Non-pigmented ciliary epithelial cell (primary cell): ENCODE results near the gene CASD1.

Source experiments
- DNase-seq: peaks from one replicate; pipeline ENCODE4 v3.0.0-alpha.2; 2010; ENCODE audit warnings: low read depth

The CASD1 gene

DNA sequence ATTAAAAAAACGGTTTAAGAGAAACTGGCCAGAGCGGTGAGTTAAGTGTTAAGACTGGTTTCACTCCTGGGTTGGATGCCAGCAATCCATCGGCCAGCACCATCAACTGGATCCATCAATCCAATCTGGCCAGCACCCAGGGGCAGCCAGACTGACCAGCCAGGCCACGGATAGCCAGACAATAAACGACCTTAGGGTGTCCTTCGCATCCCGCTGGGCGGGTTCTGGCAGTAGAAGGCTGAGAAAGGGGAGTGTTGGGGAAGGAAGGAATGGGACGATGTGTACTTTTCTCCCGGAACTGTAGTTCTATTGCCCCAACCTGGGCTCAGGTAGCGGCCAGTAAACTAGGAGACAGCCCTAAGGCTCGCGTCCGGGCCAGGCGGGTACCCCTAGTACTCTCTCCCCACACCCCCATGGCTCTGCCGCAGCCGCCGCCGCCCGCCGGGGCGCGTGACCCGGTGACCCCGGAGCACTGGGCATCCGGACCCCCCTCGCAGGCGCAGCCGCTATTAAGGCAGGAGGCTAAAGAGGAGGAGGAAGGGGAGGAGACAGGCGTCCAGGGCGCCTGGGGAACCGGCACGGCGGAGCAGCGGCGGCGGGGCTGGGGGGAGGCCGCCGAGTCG is at the start of gene CASD1:
CASD1 (plus strand) TSS at position 546 of the 623 bp plus-strand sequence. CDS start 276 bp downstream, outside the sequence.
- no peak for DNase-seq

DNA sequence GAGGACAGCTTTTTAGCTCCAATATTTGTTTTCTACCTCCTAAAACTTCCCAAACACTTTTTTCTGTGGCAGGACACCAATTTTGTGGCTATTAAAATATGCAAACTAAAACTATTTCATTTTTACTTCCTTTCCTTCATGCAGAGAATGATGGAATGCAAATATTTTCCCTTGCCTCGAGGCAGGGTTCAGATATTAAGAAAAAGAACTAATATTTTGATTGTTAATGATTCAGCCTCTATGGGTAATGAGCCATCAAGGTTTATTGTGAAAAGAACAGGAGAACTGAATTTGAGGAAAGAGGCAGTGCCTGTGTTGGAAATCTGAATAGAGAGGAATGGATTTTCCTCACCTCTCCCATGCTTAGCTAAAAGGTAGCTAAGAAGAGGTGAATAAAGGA is 43.1 kb upstream of the CASD1 start:
- no peak for DNase-seq

DNA sequence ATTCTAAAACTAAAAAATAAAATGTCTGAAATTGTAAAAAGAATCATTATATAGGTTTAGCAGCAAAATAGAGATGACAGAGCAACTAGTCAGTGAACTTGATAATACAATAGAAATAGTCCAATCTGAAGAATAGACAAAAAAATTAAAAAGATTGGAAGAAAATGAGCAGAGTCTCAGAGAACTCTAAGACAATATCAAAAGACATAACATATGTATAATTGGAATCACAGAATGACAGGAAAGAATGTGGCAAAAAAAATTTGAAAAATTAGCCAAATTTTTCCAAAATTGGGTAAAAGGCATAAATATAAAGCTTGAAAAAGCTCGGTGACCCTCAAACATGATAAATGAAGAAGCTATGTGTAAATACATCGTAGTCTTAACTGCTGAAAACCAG is 38.0 kb upstream of the CASD1 start:
- no peak for DNase-seq

DNA sequence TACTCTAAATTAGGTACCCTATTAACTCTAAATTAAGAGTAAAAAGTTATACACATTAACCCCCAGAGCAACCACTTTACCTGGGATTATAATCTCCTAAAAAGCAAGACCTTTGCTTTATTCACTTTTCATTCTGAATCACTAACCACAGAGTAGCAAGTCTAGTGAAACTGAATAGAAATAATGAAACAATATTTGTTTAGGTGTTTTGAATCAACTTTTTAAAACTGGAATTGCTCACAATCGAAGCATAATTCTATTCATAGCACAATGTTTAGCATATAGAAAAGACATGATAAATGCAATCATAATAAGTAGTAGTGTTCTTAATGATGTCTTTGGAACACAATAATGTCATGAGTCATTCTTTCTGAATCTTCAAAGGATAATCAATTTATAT is 37.0 kb upstream of the CASD1 start:
- DNase-seq = no peak

DNA sequence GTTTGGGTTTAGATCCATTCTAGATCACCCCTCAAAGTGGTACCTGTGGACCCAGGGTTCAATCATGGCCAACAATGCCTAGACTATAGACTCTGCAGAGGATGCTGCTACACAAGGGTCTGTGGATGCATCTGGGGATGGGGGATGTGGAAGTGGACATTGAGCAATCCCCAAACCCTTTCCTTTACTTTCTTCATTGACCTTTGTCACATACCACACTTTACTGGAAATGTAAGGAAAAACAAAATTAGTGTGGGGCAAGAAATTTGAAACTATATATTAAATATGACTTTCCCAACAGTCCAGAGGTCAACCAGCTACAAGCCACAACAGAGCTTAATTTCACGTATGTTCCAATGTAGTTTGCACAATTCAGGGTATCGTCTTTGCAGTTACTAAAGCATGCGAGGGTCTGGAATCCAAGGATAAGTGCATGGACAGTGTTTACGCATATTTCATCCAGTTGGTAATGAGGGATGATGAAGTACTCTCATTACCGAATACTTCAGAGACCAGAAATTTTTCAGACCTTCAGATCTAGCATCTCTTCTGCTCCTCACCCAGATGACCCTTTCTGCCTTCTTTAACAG is 33.3 kb upstream of the CASD1 start:
- DNase-seq = no peak

DNA sequence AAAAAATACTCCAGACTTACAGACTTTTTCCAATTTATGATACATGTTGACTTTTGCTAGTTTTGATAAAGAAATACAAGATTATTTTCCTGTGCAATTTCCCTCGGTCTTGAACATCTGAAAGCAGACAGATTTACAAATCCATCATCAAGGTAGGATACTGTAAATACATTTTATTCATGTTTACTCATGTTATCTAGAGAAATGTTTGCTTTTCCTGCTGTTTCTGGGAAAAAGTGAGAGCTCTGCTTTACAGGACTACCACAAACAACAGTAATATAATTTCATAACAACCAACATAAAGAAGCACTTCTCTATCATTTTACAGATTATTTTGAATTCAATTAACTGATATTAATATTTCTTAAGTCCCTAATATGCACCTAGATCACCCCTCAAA is 31.7 kb upstream of the CASD1 start:
- DNase-seq = no peak

DNA sequence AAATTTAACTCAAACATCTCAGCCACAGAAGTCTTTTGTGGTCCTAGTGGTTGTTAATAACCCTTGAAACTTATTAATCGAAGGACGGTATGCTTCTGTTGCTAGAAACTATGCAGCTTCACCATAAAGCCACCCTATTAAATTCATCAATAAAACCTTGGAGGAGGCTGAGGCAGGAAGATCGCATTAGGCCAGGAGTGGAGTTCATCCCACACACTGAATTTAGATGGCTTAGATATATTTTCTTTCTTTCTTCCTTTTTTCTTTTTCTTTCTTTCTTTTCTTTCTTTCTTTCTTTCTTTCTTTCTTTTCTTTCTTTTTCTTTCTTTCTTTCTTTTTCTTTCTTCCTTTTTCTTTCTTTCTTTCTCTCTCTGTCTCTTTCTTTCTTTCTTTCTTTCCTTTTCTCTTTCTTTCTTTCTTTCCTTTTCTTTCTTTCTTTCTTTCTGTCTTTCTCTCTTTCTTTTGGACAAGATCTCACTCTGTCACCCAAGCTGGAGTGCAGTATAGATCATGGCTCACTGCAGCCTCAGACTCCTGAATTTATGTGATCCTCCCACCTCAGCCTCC is 30.9 kb upstream of the CASD1 start:
- DNase-seq = no peak

DNA sequence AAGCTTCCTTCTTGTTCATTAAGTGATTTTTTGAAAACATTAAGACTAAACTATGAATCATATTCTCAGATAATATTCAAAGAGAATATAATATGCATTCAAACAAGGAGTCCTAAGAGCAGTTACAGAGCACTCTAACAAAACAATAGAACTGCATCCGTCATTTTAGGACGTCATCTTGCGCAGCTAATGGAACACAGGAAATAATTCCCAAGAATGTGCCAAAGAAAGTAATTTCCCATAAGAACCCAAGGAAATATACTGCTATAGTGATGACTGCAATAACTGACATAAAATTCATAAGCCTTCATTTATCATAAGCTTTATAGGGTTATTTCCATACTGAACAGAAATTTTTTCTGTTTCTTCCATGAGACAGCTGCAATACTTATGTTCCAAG is 28.3 kb upstream of the CASD1 start:
- DNase-seq = no peak

DNA sequence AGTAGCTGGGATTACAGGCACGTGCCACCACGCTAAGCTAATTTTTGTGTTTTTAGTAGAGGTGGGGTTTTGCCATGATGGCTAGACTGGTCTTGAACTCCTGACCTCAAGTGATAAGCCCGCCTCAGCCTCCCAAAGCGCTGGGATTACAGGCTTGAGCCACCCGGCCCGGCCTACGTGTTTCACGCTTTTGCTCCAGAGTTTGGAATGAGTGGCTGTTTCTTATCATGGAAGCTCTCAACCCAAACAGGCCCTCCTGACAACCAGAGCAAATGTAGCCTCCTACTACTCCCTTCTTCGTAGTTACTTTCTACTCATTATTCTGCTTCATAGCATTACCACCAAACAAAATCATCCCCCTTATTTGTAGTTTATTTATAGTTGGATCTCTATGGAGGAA is 26.8 kb upstream of the CASD1 start:
- no peak for DNase-seq

DNA sequence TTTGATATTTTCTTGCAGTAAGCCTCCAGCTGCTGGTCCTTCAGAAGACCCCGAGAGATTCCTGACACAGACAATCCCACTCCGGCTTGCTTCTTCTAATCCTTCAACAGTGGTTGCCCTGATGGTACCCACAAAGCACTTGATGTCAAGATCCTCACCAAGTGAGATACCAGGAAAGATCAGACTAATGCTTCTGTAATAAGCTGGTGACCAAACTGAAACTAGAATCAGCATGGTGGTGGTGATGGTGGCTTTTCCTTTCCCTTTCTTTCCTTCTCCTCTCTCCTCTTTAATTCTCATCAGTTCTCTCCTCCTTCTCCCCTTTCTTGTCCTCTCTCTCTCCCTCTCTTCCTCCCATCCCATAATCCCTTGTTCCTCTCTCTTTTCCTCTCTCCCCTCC is 25.8 kb upstream of the CASD1 start:
- DNase-seq = no peak

DNA sequence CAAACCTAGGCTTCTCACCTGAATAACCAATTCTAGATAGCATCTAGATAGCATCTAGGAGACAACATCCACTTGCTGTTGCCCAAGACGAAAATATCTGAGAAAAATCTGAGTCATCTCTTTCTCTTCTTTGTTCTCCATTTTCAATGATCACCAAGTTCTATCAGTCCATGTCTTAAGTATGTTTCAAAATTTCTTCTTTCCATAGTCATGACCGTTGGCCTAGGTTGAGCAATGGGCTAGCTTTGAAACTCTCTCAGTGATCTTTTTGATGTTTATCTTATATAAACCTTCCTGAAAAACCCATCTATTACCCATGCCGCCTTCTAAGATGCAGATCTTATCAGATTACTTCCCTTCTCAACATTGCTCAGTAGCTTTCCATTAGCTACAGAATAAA is 23.4 kb upstream of the CASD1 start:
- no peak for DNase-seq

DNA sequence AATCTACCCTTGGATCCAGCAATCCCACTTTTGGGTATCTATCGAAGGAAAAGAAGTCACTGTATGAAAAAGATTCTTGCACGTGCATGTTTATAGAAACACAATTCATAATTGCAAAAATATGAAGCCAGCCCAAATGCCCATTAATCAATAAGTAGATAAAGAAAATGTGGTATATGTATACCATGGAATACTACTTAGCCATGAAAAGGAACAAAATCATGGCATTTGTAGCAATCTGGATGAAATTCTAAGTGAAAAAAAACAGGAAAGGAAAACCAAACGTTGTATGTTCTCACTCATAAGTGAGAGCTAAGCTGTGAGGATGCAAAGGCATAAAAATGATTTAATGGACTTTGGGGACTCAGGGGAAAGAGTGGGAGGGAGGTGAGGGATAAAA is 18.2 kb upstream of the CASD1 start:
- DNase-seq = no peak

DNA sequence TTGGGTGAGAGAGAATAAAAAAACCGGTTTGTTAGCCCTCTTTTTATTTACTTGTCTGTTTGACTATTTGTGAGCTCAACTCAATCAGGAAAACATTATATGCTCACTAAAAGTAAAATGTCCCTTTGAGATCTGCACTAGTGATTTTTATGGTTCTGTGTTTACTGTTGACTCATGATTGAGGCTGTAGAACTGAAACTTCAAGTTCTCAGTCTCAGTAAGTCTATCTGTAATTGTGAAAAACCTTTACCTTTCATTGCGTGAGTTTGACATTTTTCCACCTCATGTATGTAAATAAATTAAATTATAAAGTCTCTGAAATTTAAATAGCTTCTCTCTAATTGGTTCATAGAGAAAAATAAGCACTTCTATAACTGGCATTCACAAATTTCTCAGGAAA is 17.0 kb upstream of the CASD1 start:
- no peak for DNase-seq

DNA sequence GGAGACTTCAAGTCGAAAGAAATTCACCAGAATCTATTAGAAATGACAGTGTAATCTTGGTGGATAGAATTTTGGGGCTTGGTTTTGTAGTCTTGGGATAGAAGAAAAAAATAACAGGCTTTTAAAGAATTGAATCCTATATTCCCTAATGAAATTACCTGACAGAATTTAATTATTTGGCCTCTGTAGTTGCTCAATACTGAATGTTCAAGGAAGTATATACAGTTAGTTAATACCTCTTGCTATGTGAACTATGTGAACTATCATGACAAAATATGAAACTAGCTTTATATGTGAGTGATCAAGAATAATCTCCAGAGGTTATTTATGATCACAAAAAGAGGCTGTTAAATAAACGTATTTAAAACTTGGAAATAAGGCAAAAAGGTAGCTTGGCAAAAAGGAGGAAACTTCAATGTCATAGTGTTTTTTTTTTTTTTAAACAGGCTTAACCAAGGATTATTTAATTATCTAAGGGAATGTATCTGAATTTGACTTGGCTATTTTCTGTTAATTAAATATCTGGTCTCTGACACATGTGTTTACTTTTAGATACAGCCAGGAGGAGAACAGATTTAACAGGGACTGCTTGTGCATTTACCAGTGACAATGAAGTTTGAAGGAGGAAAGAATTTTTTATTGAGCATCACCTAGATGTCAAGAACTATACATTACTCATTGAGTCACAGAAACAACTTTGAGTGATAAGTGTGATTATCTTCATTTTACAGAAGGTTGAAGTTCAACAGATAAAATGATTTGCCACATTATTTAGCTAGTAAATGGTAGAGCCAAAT is 11.5 kb upstream of the CASD1 start:
- DNase-seq = no peak

DNA sequence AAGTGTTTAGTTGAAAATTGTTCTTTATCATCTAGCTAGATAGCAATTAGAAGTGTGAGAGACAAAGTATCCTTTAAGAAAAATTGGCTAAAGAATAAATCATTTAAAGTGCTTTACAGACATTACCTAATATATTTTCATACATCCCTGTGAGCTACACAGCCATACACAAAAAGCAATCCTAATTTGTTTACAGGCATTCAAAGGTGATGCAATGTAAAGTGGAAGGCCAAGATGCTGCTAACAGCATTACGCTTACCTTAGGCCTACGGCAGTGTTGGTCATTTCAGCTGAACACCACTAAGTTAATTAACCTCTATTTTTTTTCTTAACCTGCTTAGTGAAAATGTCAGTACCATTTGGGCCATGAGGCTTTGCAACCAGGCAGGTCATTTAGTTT is 10.7 kb upstream of the CASD1 start:
- DNase-seq = no peak

DNA sequence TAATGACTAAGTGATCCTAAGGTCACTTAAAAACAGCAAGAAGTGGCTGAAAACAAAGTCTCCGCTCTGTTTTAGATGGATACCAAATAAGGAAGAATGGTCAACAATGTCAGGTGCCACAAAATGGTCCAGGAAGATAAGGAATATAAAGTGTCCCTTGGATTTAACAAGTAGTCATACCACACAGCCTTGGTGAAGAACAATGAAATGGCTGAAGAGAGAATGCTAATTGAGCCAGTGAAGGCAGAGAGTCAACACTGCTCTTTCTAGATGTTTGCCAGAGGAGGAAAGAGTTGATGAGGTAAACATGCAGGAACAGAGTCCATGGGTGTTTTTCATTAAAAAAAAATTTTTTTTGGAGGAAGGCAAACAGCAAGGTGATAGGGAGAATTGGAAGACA is 2.1 kb upstream of the CASD1 start:
- no peak for DNase-seq

DNA sequence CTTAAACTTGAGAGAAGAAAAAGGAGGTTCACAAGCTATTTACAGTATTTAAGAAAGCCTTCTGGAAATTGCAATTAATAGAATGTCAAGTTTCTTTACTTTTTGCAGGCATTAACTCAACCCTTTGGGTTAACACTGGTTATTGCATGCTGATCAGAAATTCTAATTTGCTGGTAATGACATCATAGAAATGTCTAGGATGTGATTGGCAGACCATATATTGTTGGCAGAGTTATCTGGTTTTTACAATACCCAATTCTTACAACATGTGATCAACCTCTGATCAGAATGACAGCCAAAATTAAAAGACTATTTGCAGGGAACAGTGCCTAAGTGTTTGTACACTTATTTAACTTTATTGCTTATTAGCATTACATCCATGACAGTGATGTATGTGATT is 1.6 kb upstream of the CASD1 start:
- DNase-seq = no peak

DNA sequence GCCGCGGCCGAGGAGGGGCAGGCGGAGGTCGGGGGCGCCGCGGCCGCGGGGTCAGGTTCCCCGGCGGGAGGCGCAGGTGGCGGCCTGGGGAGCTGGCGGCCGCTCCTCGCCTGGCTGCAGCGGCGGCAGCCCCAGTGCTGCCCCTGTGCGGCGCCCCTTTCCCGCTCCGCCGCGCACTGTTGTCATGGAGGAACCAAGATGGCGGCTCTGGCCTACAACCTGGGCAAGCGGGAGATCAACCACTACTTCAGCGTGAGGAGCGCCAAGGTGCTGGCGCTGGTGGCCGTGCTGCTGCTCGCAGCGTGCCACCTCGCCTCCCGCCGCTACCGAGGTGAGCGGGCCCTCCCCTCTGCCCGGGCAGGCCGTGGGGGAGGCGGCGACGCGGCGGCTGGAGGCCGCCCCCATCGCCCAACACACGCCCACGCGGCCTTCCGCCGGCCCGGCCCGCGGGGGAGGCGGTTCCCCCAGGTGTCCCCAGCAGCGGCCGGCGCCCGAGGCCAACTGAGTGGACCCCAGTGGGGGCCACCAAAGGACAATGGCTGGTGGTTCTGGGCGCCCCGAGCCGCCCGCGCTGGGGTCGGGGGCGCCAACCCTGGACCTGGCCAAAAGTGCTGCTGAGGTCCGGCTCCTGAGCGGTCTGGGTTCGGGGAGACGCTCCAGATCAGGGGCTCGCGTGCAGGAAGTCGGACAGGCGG is 425 bp downstream of the CASD1 start:
- DNase-seq = no peak

DNA sequence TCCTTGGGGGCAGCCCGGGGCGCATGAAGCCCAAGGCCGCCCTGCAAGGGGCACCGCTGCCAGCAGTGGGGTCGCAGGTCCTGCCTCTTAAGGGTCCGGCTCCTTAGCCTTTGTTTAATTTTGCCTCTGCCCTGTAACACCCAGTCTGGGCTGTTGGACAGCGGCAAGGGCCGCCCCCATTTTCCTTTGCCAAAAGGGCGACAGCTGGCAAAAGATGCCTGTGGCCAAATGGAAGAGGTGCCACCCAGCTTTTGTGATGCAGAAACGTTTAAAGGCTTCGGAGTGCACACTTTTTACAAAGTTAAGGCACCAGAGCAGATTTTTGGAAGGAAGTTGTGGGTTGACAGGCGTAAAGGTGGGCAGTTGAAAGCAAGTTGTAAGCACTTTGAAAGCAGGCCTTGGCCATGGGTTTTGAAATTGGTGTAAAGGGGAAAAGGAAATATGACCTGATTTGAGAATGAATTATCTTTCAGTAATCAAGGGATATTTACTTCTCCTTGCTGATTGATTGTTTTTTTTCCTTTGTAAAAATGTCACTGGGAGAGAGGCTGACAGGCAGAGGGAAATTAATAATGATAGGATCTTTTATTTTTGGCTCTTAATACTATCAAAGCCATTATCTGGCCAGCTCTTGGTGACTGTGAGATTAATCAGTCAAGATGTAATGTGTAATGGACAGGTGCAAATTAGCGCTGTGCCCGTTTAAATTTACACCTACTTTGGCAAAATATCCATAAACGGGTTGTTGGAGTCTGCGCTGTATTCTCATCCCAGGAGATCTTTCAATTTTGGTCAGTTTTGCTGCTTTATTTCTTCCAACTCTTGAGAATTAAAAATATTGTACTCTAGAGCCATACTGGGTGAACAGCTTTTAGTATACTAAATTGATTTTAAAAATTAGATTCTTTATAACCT is 1.2 kb downstream of the CASD1 start:
- no peak for DNase-seq

DNA sequence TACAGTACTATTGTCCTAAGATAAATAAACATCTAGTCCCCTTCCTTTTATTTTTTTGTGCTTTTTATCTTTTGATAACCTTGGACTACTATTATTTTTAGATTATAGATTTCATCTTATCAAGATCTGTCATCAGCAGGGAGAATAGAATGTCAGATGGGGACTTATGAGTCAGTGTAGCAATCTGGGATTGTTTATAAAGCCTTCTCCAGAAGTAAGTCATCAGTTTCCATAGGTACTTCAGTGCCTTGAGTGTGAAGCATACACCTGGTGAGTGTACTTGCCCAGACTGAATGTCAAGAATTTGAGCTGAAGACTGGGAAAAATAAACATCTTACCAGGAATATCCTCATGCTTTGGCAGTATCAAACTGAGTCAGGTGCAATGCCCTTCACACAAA is 2.1 kb downstream of the CASD1 start:
- no peak for DNase-seq

DNA sequence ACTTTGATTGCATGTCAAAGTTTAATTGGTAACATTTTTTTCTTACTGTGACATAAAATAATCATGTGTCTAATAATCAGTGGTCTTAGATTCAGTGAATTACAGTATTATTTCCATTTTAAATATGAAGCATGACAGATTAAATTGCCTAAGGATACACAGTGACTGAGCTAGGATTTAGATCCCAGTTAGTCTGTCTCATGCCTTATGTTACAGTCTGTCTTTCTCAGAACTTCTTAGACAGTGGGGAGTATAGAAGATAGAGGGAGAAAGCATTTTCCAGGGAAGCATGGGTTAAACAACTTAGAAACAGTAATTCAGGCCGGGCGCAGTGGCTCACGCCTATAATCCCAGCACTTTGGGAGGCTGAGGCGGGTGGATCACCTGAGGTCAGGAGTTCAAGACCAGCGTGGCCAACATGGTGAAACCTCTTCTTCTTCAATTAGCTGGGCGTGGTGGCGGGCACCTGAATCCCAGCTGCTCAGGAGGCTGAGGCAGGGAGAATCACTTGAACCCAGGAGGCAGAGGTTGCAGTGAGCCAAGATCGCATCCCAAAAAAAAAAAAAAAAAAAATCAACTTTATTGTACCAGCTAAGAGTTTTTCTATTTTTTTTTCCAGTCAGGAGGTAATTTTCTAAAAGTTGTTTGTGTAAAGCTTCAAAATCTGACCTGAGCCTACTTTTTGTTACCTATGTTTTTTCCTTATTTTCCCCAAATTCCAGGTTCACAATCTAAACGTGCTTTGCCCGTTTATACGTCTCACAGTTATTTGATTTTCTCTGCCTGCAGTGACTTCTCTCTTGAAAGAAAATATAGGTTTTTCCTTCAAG is 3.3 kb downstream of the CASD1 start:
- no peak for DNase-seq
